ENCODE results near the gene AP2B1.
A peak's percentile ranks its signal among the peaks of the same experiment; 100 is the strongest.

The AP2B1 gene

DNA sequence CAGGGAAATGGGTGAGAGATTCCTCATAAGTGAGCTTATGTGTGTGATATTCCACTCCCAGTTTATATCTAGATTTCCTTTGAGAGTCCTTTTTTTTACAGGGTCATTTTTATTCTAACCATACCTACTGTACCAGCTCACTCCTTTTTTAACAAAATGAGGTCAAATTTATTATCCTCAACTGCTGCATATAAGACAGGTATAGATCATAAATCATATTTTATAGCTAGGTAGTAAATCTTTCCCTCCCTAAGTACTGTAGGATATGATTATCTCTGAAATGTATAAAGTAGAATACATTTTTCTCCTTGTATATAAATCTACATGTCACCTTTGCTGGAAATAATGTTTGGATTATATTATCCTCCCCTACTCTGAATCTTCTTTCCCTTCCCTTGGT is 31.5 kb downstream of the AP2B1 start:
- DNase-seq: no peak
- Histone ChIP-seq H3K4me1 (ENCODE audit: control insufficient read depth, low read depth, low read length) (no peaks in the 10 kb centered on the region), H3K27ac (ENCODE audit: low read depth, low read length) (no peak overlapping the region), H3K56ac (ENCODE audit: low read length) (no peak overlapping the region), H2BK15ac (replicated peaks; ENCODE audit: low read depth) (no peak overlapping the region), H3K4me2 (ENCODE audit: low read length) (no peak overlapping the region), H2BK120ac (ENCODE audit: low read depth, low read length) (no peak overlapping the region), H2AK5ac (ENCODE audit: low read length) (no peak overlapping the region), H3K4me3 (ENCODE audit: low read length) (no peak overlapping the region), H2BK5ac (ENCODE audit: low read length) (no peak overlapping the region), H4K5ac (ENCODE audit: low read length) (no peak overlapping the region), H3K27me3 (ENCODE audit: insufficient read depth, low read length, poor library complexity) (no peaks in the 10 kb centered on the region), H3K4ac (ENCODE audit: low read depth, low read length) (no peak overlapping the region), H3K79me2 (ENCODE audit: control insufficient read depth, insufficient read depth, low read length) (no peaks in the 10 kb centered on the region), H3K36me3 (ENCODE audit: control insufficient read depth, insufficient read depth, low read length) (peaks cover 2% of the 10 kb centered on the region), H3K18ac (ENCODE audit: low read length) (no peak overlapping the region), H3K79me1 (ENCODE audit: low read length) (peaks cover 3% of the 10 kb centered on the region), H4K8ac (ENCODE audit: low read depth, low read length) (no peak overlapping the region), H3K9ac (ENCODE audit: low read length) (no peak overlapping the region), H3K23ac (ENCODE audit: low read length) (no peak overlapping the region)

DNA sequence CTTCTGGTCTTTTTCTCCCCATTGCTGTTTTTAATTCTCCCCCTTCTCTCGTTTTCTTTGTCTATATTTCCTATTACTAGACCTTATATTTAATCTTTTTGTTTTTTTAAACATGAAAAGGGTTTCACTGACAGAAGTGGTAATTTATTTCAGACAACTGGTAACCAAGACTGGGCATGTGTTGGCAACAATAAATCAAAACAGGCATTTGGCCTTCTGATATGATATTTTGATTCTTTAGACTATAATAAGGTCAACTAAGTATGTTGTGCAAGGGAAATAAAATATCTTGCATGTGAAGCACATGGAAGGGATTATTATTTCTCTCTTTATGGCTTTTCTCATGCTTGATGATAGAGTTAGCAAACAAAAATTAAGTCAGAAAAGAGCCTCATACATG is 34.6 kb downstream of the AP2B1 start:
- H3K18ac ChIP-seq (ENCODE audit: low read length): no peak overlapping the region
- no peak overlapping the region for H2AK5ac ChIP-seq (ENCODE audit: low read length)
- H3K4me1 ChIP-seq (ENCODE audit: control insufficient read depth, low read depth, low read length): no peaks in the 10 kb centered on the region
- H3K27me3 ChIP-seq (ENCODE audit: insufficient read depth, low read length, poor library complexity): no peaks in the 10 kb centered on the region
- H3K4ac ChIP-seq (ENCODE audit: low read depth, low read length): no peak overlapping the region
- no peak for DNase-seq
- WGBS (ENCODE audit: extremely low coverage, insufficient coverage, low lambda C conversion rate): no CpG with 5 or more reads among the region's 1 CpG
- no peak overlapping the region for H3K4me2 ChIP-seq (ENCODE audit: low read length)
- peaks cover 3% of the 10 kb centered on the region for H3K36me3 ChIP-seq (ENCODE audit: control insufficient read depth, insufficient read depth, low read length)
- H2BK15ac ChIP-seq (replicated peaks; ENCODE audit: low read depth): no peak overlapping the region
- H3K4me3 ChIP-seq (ENCODE audit: low read length): no peak overlapping the region
- H3K79me2 ChIP-seq (ENCODE audit: control insufficient read depth, insufficient read depth, low read length): no peaks in the 10 kb centered on the region
- no peak overlapping the region for H2BK120ac ChIP-seq (ENCODE audit: low read depth, low read length)
- peaks cover 2% of the 10 kb centered on the region for H3K79me1 ChIP-seq (ENCODE audit: low read length)
- H3K9ac ChIP-seq (ENCODE audit: low read length): no peak overlapping the region
- no peak overlapping the region for H2BK5ac ChIP-seq (ENCODE audit: low read length)
- no peak overlapping the region for H4K8ac ChIP-seq (ENCODE audit: low read depth, low read length)
- no peak overlapping the region for H3K56ac ChIP-seq (ENCODE audit: low read length)
- H3K23ac ChIP-seq (ENCODE audit: low read length): no peak overlapping the region
- no peak overlapping the region for H3K27ac ChIP-seq (ENCODE audit: low read depth, low read length)
- no peak overlapping the region for H4K5ac ChIP-seq (ENCODE audit: low read length)

DNA sequence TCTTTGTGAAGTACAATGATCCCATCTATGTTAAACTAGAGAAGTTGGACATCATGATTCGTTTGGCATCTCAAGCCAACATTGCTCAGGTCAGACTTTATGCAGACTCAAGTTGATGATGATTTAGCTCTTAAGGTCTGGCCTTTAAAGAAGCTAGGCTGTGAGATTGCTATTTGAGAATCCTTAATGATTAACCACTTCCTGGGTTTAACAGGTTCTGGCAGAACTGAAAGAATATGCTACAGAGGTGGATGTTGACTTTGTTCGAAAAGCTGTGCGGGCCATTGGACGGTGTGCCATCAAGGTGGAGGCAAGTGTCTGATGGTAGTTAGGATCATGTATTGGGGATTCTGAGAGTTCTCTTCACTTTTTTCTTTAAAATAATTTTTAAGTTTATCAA is 40.3 kb downstream of the AP2B1 start:
- Histone ChIP-seq H2BK120ac (ENCODE audit: low read depth, low read length) (no peak overlapping the region), H2BK15ac (replicated peaks; ENCODE audit: low read depth) (no peak overlapping the region), H3K79me2 (ENCODE audit: control insufficient read depth, insufficient read depth, low read length) (no peaks in the 10 kb centered on the region), H3K4me2 (ENCODE audit: low read length) (no peak overlapping the region), H3K9ac (ENCODE audit: low read length) (no peak overlapping the region), H4K8ac (ENCODE audit: low read depth, low read length) (no peak overlapping the region), H3K79me1 (ENCODE audit: low read length) (peaks cover 2% of the 10 kb centered on the region), H3K36me3 (ENCODE audit: control insufficient read depth, insufficient read depth, low read length) (peaks cover 3% of the 10 kb centered on the region), H3K4me3 (ENCODE audit: low read length) (no peak overlapping the region), H3K4me1 (ENCODE audit: control insufficient read depth, low read depth, low read length) (no peaks in the 10 kb centered on the region), H2AK5ac (ENCODE audit: low read length) (no peak overlapping the region), H3K4ac (ENCODE audit: low read depth, low read length) (no peak overlapping the region), H3K23ac (ENCODE audit: low read length) (no peak overlapping the region), H3K27ac (ENCODE audit: low read depth, low read length) (no peak overlapping the region), H3K56ac (ENCODE audit: low read length) (no peak overlapping the region), H2BK5ac (ENCODE audit: low read length) (no peak overlapping the region), H4K5ac (ENCODE audit: low read length) (no peak overlapping the region), H3K27me3 (ENCODE audit: insufficient read depth, low read length, poor library complexity) (no peaks in the 10 kb centered on the region), H3K18ac (ENCODE audit: low read length) (no peak overlapping the region)
- whole genome bisulfite sequencing (ENCODE audit: extremely low coverage, insufficient coverage, low lambda C conversion rate): no CpG with 5 or more reads among the region's 4 CpGs
- DNase-seq: no peak

GRCh38 chr17:35630530-35631148 is 43.5 kb downstream of the AP2B1 start:
- Histone ChIP-seq H4K5ac (ENCODE audit: low read length) (no peak overlapping the region), H3K79me2 (ENCODE audit: control insufficient read depth, insufficient read depth, low read length) (no peaks in the 10 kb centered on the region), H3K4me3 (ENCODE audit: low read length) (no peak overlapping the region), H3K27ac (ENCODE audit: low read depth, low read length) (no peak overlapping the region), H3K4me1 (ENCODE audit: control insufficient read depth, low read depth, low read length) (no peaks in the 10 kb centered on the region), H2AK5ac (ENCODE audit: low read length) (no peak overlapping the region), H3K18ac (ENCODE audit: low read length) (no peak overlapping the region), H3K27me3 (ENCODE audit: insufficient read depth, low read length, poor library complexity) (no peaks in the 10 kb centered on the region), H3K4ac (ENCODE audit: low read depth, low read length) (no peak overlapping the region), H3K4me2 (ENCODE audit: low read length) (no peak overlapping the region), H3K23ac (ENCODE audit: low read length) (no peak overlapping the region), H3K56ac (ENCODE audit: low read length) (no peak overlapping the region), H3K9ac (ENCODE audit: low read length) (no peak overlapping the region), H2BK5ac (ENCODE audit: low read length) (no peak overlapping the region), H2BK15ac (replicated peaks; ENCODE audit: low read depth) (no peak overlapping the region), H3K36me3 (ENCODE audit: control insufficient read depth, insufficient read depth, low read length) (no peaks in the 10 kb centered on the region), H2BK120ac (ENCODE audit: low read depth, low read length) (no peak overlapping the region), H3K79me1 (ENCODE audit: low read length) (no peaks in the 10 kb centered on the region), H4K8ac (ENCODE audit: low read depth, low read length) (no peak overlapping the region)
- DNase-seq: peak; percentile 22
- WGBS (ENCODE audit: extremely low coverage, insufficient coverage, low lambda C conversion rate): no CpG with 5 or more reads among the region's 1 CpG

GRCh38 chr17:35641032-35641431 is 53.9 kb downstream of the AP2B1 start:
- H3K36me3 ChIP-seq (ENCODE audit: control insufficient read depth, insufficient read depth, low read length): peaks cover 4% of the 10 kb centered on the region
- H3K4me3 ChIP-seq (ENCODE audit: low read length): no peak overlapping the region
- no peak overlapping the region for H2BK120ac ChIP-seq (ENCODE audit: low read depth, low read length)
- H4K5ac ChIP-seq (ENCODE audit: low read length): no peak overlapping the region
- H3K79me1 ChIP-seq (ENCODE audit: low read length): no peaks in the 10 kb centered on the region
- no peaks in the 10 kb centered on the region for H3K4me1 ChIP-seq (ENCODE audit: control insufficient read depth, low read depth, low read length)
- H4K8ac ChIP-seq (ENCODE audit: low read depth, low read length): no peak overlapping the region
- no peak overlapping the region for H3K18ac ChIP-seq (ENCODE audit: low read length)
- WGBS (ENCODE audit: extremely low coverage, insufficient coverage, low lambda C conversion rate): no CpG with 5 or more reads among the region's 4 CpGs
- DNase-seq: no peak
- no peak overlapping the region for H2BK15ac ChIP-seq (replicated peaks; ENCODE audit: low read depth)
- H3K4me2 ChIP-seq (ENCODE audit: low read length): no peak overlapping the region
- no peak overlapping the region for H3K23ac ChIP-seq (ENCODE audit: low read length)
- no peak overlapping the region for H3K27ac ChIP-seq (ENCODE audit: low read depth, low read length)
- no peak overlapping the region for H3K56ac ChIP-seq (ENCODE audit: low read length)
- H2BK5ac ChIP-seq (ENCODE audit: low read length): no peak overlapping the region
- H3K79me2 ChIP-seq (ENCODE audit: control insufficient read depth, insufficient read depth, low read length): no peaks in the 10 kb centered on the region
- H3K4ac ChIP-seq (ENCODE audit: low read depth, low read length): no peak overlapping the region
- H2AK5ac ChIP-seq (ENCODE audit: low read length): no peak overlapping the region
- H3K27me3 ChIP-seq (ENCODE audit: insufficient read depth, low read length, poor library complexity): no peaks in the 10 kb centered on the region
- no peak overlapping the region for H3K9ac ChIP-seq (ENCODE audit: low read length)

DNA sequence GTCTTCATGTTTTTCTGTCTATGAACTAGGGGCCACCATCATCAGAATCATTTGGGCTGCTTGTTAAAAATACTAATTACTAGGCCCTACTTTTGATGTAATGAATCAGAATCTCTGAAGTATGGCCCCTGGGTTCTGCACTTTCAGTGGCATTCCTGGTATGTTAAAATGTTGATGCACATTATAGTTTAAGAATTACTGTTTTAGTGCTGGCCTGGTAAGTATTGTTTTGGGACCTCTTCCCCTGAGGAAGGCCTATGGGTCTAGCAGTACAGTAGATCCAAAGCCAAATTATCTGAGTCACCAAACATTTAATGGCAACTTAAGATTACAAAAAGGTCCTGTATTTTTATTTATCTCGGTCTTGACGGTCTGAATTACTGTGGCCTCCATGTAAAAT is 58.8 kb downstream of the AP2B1 start:
- Histone ChIP-seq H2BK120ac (ENCODE audit: low read depth, low read length) (no peak overlapping the region), H4K8ac (ENCODE audit: low read depth, low read length) (no peak overlapping the region), H3K36me3 (ENCODE audit: control insufficient read depth, insufficient read depth, low read length) (peaks cover 2% of the 10 kb centered on the region), H3K27me3 (ENCODE audit: insufficient read depth, low read length, poor library complexity) (no peaks in the 10 kb centered on the region), H3K23ac (ENCODE audit: low read length) (no peak overlapping the region), H3K4me3 (ENCODE audit: low read length) (no peak overlapping the region), H2BK15ac (replicated peaks; ENCODE audit: low read depth) (no peak overlapping the region), H3K4me1 (ENCODE audit: control insufficient read depth, low read depth, low read length) (no peaks in the 10 kb centered on the region), H2BK5ac (ENCODE audit: low read length) (no peak overlapping the region), H3K18ac (ENCODE audit: low read length) (no peak overlapping the region), H3K56ac (ENCODE audit: low read length) (no peak overlapping the region), H3K4ac (ENCODE audit: low read depth, low read length) (no peak overlapping the region), H3K79me1 (ENCODE audit: low read length) (no peaks in the 10 kb centered on the region), H3K4me2 (ENCODE audit: low read length) (no peak overlapping the region), H2AK5ac (ENCODE audit: low read length) (no peak overlapping the region), H3K9ac (ENCODE audit: low read length) (no peak overlapping the region), H3K27ac (ENCODE audit: low read depth, low read length) (no peak overlapping the region), H3K79me2 (ENCODE audit: control insufficient read depth, insufficient read depth, low read length) (no peaks in the 10 kb centered on the region), H4K5ac (ENCODE audit: low read length) (no peak overlapping the region)
- DNase-seq: no peak
- no CpG with 5 or more reads among the region's 2 CpGs for WGBS (ENCODE audit: extremely low coverage, insufficient coverage, low lambda C conversion rate)

Measured in mesendoderm (in vitro differentiated cells).